Thoracic aorta (tissue), 2 donors: ENCODE results near the gene LMF2. TPM values are rescaled to one million over a fixed set of nuclear protein-coding genes. Genes with fewer than 3 reads are reported as not detected.
A peak's percentile ranks its signal among the peaks of the same experiment; 100 is the strongest.

ENCODE experiments used
- ATAC-seq: fragments of 150-250 bp; one replicate; pipeline ENCODE4 v1.8.0; 2017; ENCODE audit warnings: low read depth; ENCODE audit not compliant: insufficient number of reproducible peaks, low FRiP score
- DNase-seq: peaks from one replicate; pipeline ENCODE4 v3.0.0-alpha.2; 2020; ENCODE audit warnings: low spot score
- H3K27ac ChIP-seq, 2 donors: fragments of 200-600 bp; sonication (generic); 1 replicate in 1 of 2; 2 replicates in 1 of 2; pipeline ENCODE4 v1.5.1; 2016; ENCODE audit warnings: mild to moderate bottlenecking in 2 of 2, moderate library complexity in 2 of 2
- H3K27me3 ChIP-seq: fragments of 200-600 bp; sonication (generic); replicated peaks from 2 replicates; pipeline ENCODE4 v1.6.0; 2016; ENCODE audit warnings: mild to moderate bottlenecking; ENCODE audit not compliant: insufficient read depth
- H3K36me3 ChIP-seq: fragments of 200-600 bp; sonication (generic); one replicate; pipeline ENCODE4 v1.5.1; 2016
- H3K4me1 ChIP-seq, 2 donors: fragments of 200-600 bp; sonication (generic); 1 replicate in 1 of 2; 2 replicates in 1 of 2; pipeline versions ENCODE4 v1.5.1 to v1.6.0; 2016; ENCODE audit warnings: low read depth in 2 of 2, mild to moderate bottlenecking in 1 of 2; ENCODE audit not compliant: control insufficient read depth in 1 of 2
- H3K4me3 ChIP-seq: fragments of 200-600 bp; sonication (generic); 2 replicates; pipeline ENCODE4 v1.5.1; 2016; ENCODE audit warnings: mild to moderate bottlenecking
- H3K9me3 ChIP-seq: fragments of 200-600 bp; sonication (generic); 2 replicates; pipeline ENCODE4 v1.5.1; 2016
- CTCF ChIP-seq: fragments of 200-600 bp; sonication (generic); IDR thresholded peaks from one replicate; pipeline ENCODE4 v1.5.1; 2019; ENCODE audit warnings: antibody characterized with exemption
- total RNA-seq, 2 donors: library from RNA; depleted of rRNA; stranded (reverse); fragments of >200 nt; gene quantifications; one replicate each; pipeline versions ENCODE4 v1.1.0 to v1.2.3, GENCODE V29; 2016

Gene LMF2
- total RNA-seq, 2 donors from 2014 or later, result 61.9 to 87.6 TPM

- DNase-seq, result peak; percentile 86
- no peaks in the 10 kb centered on the region for H3K9me3 ChIP-seq
- peaks cover 15 to 29% of the 10 kb centered on the region in 2 donors for H3K4me1 ChIP-seq
- no peak for TF ChIP-seq CTCF
- H3K4me3 ChIP-seq, result peak within 1 kb of the TSS; percentile 100
- peak; percentile 77 for ATAC-seq
- H3K27ac ChIP-seq, result peak within 1 kb of the TSS; percentile 82 to 89
- no peaks in the 10 kb centered on the region for H3K27me3 ChIP-seq
- peaks cover 19% of the 10 kb centered on the region for H3K36me3 ChIP-seq
These were observed 736 bp upstream of the LMF2 start, which contains the start of gene NCAPH2 for GRCh38 chr22:50507991-50508884. Gene NCAPH2 (plus strand): TSS chr22:50508224. CDS start chr22:50508338, 114 bp downstream.

GRCh38 chr22:50506611-50507420 is 686 bp downstream of the LMF2 start:
- ATAC-seq (no peak), DNase-seq (no peak)
- Histone ChIP-seq H3K36me3 (peaks cover 24% of the 10 kb centered on the region), H3K27ac (peak overlapping the region; percentile 79), H3K27me3 (no peaks in the 10 kb centered on the region), H3K4me3 (peak overlapping the region; percentile 100), H3K9me3 (no peaks in the 10 kb centered on the region), H3K4me1 (peaks cover 15 to 29% of the 10 kb centered on the region in 2 donors)
- TF ChIP-seq CTCF, result no peak

GRCh38 chr22:50505776-50506610 is 1.5 kb downstream of the LMF2 start:
- H3K27me3 ChIP-seq, result no peaks in the 10 kb centered on the region
- peaks cover 15 to 29% of the 10 kb centered on the region in 2 donors for H3K4me1 ChIP-seq
- ATAC-seq (no peak), DNase-seq (no peak)
- H3K36me3 ChIP-seq, result peaks cover 24% of the 10 kb centered on the region
- TF ChIP-seq CTCF, result no peak
- H3K4me3 ChIP-seq, result peak overlapping the region; percentile 100
- H3K9me3 ChIP-seq, result no peaks in the 10 kb centered on the region
- H3K27ac ChIP-seq, result no peak overlapping the region

GRCh38 chr22:50505276-50505775 is 2.2 kb downstream of the LMF2 start:
- Histone ChIP-seq H3K27ac (no peak overlapping the region), H3K4me1 (peaks cover 15 to 29% of the 10 kb centered on the region in 2 donors), H3K9me3 (no peaks in the 10 kb centered on the region), H3K27me3 (no peaks in the 10 kb centered on the region), H3K4me3 (no peak overlapping the region), H3K36me3 (peaks cover 24% of the 10 kb centered on the region)
- no peak for TF ChIP-seq CTCF
- DNase-seq (no peak), ATAC-seq (no peak)
